Fibroblast of the aortic adventitia (primary cell): ENCODE measurements around the gene TMEM184B. TPM values are rescaled to one million over a fixed set of nuclear protein-coding genes. Genes with fewer than 3 reads are reported as not detected.
A peak's percentile ranks its signal among the peaks of the same experiment; 100 is the strongest.

Source experiments
- DNase-seq: peaks from one replicate; pipeline ENCODE4 v3.0.0-alpha.2; 2010; ENCODE audit warnings: low read depth
- H3K4me3 ChIP-seq: 2 replicates; pipeline ENCODE4 v1.5.1; 2011; ENCODE audit warnings: low read depth, mild to moderate bottlenecking, control low read depth, low read length, moderate library complexity
- total RNA-seq: library from RNA; depleted of rRNA; stranded (reverse); fragments of >200 nt; gene quantifications from 2 replicates; pipeline ENCODE4 v1.2.3, GENCODE V29; 2012; ENCODE audit warnings: low replicate concordance
- TF ChIP-seq, protein P1 (sequence below): IDR thresholded peaks from 2 replicates; pipeline ENCODE4 v1.5.1; 2011; ENCODE audit warnings: mild to moderate bottlenecking, low read length, control low read depth, inconsistent platforms; ENCODE audit not compliant: insufficient read depth

The TMEM184B gene
- total RNA-seq, 1 donor, result 46.0 TPM

DNA sequence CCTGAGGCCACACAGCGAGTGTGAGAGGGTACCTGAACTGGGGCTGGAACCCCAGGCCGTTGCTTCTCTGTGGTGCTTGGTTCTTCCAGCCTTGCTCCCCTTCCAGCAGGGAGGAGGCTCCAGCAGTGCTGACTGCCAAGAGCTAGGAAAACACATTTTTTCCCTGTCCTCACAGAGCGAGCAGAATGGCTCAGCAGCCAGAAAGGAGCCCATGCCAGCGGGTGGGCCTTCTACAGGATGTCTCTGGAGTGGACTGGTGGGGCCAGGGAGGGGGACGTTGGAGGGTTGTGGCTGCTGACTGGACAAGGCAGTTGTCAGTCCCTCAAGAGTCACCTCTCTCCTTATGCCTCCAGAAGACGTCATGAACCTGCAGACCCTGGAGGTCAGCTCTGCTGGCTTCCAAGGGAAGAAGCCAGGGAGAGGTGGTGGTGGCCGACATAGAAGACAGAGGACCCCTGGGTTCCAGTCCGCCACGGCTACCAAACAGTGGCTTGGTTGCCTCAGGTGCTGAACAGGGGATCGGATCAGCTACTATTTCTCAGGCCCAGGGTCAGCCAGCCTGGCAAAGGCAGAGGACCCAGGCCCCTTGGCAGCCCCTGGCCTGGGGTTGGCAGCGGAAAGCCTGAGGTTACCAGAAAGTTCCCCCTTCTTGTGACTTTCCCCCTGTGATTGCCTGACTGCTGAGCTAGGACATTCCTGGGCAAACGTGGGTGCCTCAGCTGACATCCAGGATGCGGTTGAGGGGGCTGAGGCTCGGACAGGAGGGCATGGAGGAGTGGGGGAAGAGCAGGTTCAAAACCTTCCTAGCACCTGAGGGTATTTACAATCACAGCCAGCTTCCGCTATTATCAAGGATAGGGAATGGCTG is 67.3 kb downstream of the TMEM184B start:
- peak; percentile 94 for DNase-seq
- TF ChIP-seq, protein P1, sequence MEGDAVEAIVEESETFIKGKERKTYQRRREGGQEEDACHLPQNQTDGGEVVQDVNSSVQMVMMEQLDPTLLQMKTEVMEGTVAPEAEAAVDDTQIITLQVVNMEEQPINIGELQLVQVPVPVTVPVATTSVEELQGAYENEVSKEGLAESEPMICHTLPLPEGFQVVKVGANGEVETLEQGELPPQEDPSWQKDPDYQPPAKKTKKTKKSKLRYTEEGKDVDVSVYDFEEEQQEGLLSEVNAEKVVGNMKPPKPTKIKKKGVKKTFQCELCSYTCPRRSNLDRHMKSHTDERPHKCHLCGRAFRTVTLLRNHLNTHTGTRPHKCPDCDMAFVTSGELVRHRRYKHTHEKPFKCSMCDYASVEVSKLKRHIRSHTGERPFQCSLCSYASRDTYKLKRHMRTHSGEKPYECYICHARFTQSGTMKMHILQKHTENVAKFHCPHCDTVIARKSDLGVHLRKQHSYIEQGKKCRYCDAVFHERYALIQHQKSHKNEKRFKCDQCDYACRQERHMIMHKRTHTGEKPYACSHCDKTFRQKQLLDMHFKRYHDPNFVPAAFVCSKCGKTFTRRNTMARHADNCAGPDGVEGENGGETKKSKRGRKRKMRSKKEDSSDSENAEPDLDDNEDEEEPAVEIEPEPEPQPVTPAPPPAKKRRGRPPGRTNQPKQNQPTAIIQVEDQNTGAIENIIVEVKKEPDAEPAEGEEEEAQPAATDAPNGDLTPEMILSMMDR, result no peak
- H3K4me3 ChIP-seq, result peak overlapping the region; percentile 19

DNA sequence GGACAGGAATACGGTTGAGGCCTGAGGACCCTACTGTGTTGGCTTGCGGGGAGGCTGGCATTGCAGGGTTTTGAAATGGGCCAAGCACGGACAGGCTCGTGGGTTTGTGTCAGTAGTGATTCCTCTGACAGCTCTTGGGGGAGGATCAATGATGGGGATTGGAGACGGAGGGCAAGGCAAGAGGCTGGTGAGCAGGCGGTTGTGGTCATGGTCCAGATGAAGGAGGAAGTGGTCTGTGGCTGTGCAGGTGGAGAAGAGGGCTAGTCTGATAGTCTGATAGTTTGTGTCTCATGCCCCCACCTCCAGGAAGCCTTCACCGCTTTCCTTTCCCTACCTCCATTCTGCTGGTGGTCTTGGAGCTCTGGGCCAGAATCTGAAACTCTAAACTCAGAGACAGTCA is 68.0 kb downstream of the TMEM184B start:
- DNase-seq, result no peak
- peak overlapping the region; percentile 19 for H3K4me3 ChIP-seq
- TF ChIP-seq, protein P1, result no peak

DNA sequence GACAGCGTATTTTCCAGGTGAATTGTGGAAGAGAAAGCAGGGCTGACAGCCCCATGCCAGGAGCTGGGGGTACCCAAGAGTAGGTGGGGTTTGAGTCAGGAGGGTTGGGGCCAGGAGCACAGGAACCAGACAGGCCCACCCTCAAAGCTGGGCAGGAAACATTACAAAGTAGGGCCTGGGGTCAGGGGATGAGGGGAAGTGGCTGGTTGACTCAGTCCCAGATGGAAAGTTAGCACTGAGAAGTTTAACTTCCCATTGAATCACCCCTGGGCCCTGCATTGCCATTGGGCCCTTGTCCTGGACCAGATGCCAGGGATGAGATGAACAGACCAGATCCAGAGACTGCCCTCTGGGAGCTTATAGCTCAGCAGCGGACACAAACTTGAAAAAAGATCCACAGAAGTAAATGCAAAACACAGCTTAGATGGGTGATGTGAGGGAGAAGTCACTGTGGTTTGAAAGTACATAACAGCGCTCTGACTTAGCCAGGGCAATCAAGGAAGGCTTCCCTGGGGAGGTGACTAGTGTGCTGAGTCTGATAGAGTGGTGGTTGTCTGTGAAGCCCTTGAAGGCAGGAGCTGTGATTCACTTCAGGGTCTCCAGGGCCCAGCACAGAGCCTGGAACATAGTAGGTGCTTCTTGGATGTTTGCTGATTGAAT is 68.8 kb downstream of the TMEM184B start:
- peak; percentile 38 for DNase-seq
- H3K4me3 ChIP-seq, result peak overlapping the region; percentile 90
- TF ChIP-seq, protein P1, result no peak

DNA sequence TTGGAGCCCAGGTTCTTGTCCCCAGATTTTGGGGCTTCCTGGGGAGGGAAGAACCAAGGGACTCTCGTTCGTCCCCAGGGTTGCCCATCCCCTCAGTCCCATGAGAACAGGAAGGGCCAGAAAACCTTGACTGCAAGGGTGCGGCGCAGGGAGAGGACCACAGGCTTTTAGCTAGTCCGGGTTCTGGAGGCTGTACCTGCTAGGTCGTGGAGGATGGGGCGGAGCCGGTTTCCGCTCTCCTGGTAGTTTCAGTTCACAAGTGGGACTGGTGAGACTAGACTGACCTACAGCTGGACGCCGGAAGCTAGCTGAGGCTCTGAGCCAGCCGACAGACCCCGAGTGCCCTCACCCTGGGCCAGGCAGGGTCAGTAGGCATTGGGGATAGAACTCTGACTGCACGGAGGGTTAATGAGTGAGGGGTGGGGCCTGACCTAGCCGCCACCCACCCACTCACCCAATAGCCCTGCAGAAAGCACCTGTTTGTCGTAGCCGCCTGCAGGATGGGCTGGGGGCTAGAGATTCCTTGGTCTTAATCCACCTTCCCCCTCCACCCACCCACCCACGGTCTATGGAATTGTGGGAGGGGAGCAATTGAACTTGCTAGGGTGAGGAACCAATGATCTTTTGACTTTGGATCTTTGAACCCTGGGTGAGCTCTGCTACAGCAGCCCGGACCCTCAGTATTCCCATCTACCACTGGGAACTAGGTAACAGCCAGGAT is 69.6 kb downstream of the TMEM184B start:
- DNase-seq, result peak; percentile 46
- TF ChIP-seq, protein P1, result no peak
- peak overlapping the region; percentile 90 for H3K4me3 ChIP-seq

DNA sequence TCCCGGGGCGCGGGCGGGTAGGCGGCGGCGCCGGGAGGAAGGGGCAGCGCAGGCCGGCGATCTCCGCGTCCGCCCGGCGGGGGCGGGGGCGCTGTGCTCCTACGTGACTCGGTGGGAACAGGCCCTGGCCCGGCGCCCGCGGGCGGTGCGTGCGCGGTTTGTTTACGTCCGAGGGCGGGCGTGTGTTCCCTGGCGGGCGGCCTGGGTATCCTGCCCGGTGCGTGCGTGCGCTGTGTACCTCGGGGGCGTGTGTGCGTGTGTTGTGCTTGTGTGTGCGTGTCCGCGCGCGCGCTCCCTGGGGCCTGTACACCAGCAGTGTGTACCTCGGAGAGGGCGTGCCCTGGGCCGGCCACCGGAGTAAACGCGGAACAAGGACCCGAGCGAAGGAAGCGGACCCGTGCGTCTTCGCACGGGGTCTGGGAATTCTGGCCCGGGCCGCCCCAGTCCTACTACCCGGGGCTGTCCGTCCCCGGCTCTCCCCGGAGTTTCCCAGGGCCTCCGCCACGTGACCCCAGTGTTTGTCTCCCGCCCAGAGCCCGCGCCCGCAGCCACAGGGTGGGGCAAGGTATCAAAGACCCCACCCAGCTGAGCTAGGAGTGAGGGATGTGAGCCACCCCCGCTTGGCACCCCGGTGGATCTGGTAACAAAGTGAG is 70.2 kb downstream of the TMEM184B start:
- peak; percentile 91 for DNase-seq
- TF ChIP-seq, protein P1, result no peak
- H3K4me3 ChIP-seq, result peak overlapping the region; percentile 90

DNA sequence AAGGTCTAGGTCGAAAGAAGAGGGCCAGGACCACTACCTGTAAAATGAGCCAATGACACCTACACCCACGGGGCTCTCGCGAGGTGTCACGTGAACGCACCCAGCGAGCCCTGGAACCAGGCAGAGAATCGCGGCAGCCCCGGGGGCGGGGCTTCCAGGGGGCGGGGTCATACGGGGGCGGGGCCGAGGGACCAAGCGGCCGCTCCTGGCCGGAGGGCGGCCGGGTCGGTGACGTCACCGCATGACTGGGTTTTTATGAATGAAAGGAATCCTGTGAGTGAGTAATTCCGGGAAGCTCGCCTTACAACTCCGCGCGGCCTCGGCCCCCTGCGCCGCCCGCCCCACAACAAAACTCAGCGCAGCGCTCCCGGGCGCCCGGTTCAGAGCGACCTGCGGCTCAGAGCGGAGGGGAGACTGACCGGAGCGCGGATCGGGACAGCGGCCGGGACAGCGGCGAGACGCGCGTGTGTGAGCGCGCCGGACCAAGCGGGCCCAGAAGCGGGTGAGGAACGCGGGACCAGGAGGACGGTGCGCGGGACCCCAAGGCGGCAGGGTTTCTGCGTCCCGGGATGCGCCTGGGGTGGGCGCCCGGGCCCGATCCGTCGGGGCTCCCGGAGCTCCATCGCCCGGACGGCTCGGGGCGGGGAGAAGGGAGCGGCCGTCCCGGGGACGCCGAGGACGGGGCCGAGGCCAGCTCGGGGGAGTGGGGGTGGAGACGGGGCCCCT is 70.9 kb downstream of the TMEM184B start, which contains the start of gene MAFF:
Gene MAFF (plus strand): TSS at position 284 of the 726 bp plus-strand sequence. CDS start 11,860 bp downstream, outside the sequence.
- TF ChIP-seq, protein P1, result no peak
- peak; percentile 97 for DNase-seq
- peak within 1 kb of the TSS; percentile 90 for H3K4me3 ChIP-seq
